Activated T-cell treated with anti-CD3 and anti-CD28 coated beads, Interleukin-2, amount 50 U/mL, for 24 hours (primary cell): ENCODE results near the gene DENND1A.
"Not testable (repeated sequence)": the region's sequence is repeated elsewhere in the genome, so short reads cannot be mapped to it uniquely, and the experiment has no call there.

Experiments used
- DNase-seq: peaks from one replicate; pipeline ENCODE4 v3.0.0-alpha.2; 2020
- H3K27ac Mint-ChIP-seq: 2 replicates; pipeline ENCODE4 v1.8.0; 2020; ENCODE audit warnings: mild to moderate bottlenecking, mixed read lengths
- H3K27me3 Mint-ChIP-seq: 2 replicates; pipeline ENCODE4 v1.8.0; 2020; ENCODE audit warnings: mixed read lengths
- H3K36me3 Mint-ChIP-seq: 2 replicates; pipeline ENCODE4 v1.8.0; 2020; ENCODE audit warnings: low read depth, mixed read lengths
- H3K4me1 Mint-ChIP-seq: 2 replicates; pipeline ENCODE4 v1.8.0; 2020; ENCODE audit warnings: low read depth, mixed read lengths
- H3K4me3 Mint-ChIP-seq: 2 replicates; pipeline ENCODE4 v1.8.0; 2020; ENCODE audit warnings: mild to moderate bottlenecking, moderate library complexity, mixed read lengths
- H3K9me3 Mint-ChIP-seq: 2 replicates; pipeline ENCODE4 v1.8.0; 2020; ENCODE audit warnings: mixed read lengths

DENND1A gene, protein sequence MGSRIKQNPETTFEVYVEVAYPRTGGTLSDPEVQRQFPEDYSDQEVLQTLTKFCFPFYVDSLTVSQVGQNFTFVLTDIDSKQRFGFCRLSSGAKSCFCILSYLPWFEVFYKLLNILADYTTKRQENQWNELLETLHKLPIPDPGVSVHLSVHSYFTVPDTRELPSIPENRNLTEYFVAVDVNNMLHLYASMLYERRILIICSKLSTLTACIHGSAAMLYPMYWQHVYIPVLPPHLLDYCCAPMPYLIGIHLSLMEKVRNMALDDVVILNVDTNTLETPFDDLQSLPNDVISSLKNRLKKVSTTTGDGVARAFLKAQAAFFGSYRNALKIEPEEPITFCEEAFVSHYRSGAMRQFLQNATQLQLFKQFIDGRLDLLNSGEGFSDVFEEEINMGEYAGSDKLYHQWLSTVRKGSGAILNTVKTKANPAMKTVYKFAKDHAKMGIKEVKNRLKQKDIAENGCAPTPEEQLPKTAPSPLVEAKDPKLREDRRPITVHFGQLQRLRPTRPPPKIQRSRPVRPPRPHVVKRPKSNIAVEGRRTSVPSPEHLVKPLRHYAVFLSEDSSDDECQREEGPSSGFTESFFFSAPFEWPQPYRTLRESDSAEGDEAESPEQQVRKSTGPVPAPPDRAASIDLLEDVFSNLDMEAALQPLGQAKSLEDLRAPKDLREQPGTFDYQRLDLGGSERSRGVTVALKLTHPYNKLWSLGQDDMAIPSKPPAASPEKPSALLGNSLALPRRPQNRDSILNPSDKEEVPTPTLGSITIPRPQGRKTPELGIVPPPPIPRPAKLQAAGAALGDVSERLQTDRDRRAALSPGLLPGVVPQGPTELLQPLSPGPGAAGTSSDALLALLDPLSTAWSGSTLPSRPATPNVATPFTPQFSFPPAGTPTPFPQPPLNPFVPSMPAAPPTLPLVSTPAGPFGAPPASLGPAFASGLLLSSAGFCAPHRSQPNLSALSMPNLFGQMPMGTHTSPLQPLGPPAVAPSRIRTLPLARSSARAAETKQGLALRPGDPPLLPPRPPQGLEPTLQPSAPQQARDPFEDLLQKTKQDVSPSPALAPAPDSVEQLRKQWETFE

DNA sequence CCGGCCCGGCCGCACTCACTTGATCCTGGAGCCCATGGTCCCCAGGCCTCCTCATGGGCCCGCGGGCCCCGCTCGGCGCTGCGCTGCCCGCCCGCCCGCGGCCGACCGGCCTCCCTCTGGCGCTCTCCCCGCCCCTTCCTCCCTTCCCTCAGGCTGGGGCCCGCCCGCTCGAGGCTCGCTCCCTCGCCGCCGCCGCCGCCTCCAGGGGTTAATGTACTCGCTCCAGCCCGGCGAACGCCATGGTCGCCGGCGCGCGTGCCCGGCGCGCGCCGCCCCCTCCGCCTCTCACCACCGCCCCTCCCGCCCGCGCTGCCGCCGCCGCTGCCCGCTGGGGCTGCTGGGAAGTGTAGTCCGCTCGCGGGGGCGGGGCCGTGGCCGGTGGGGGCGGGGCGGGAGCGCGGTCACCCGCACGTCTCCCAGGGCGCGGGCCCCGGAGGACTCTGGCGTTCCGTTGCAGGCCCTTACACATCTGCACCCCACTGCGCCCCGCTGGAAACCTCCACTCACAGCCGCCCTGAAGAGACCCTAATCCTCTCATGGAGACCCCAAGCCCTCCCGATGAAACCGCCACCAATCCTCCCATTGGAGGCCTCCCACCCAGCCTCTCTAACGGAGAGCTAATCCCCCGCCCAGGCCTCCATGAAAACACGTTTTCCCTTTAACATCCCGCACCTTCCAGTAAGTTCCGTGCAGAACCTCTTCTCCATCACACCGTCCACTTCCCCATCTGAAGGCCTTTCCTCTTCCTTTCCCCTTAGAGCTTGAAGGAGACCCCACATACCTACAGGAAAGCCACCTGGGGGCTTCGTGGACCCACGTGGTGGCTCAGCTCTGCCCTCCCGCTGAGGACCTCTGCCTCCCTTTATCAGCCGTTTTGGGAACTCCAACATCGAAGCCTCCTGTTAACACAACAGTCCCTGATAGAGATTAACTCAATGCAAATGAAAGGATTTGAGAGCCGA lies at the start of gene DENND1A:
Gene DENND1A (minus strand): TSS at position 257 of the 962 bp plus-strand sequence. CDS start 221 bp downstream, at position 36.
- H3K9me3 Mint-ChIP-seq = no peaks in the 10 kb centered on the region
- peak within 1 kb of the TSS; percentile 89 for H3K27ac Mint-ChIP-seq
- peaks cover 38% of the 10 kb centered on the region for H3K4me1 Mint-ChIP-seq
- peak within 1 kb of the TSS; percentile 84 for H3K4me3 Mint-ChIP-seq
- peak; percentile 93 for DNase-seq
- peaks cover 18% of the 10 kb centered on the region for H3K36me3 Mint-ChIP-seq
- H3K27me3 Mint-ChIP-seq = peaks cover 9% of the 10 kb centered on the region

GRCh38 chr9:123978981-123979380 lies 49.1 kb upstream of the DENND1A start:
- H3K27me3 Mint-ChIP-seq = peaks cover 40% of the 10 kb centered on the region
- H3K27ac Mint-ChIP-seq = no peak overlapping the region
- no peak for DNase-seq
- no peaks in the 10 kb centered on the region for H3K4me1 Mint-ChIP-seq
- H3K4me3 Mint-ChIP-seq = no peak overlapping the region
- no peaks in the 10 kb centered on the region for H3K9me3 Mint-ChIP-seq
- no peaks in the 10 kb centered on the region for H3K36me3 Mint-ChIP-seq

- not testable (repeated sequence) for H3K27ac Mint-ChIP-seq, H3K4me3 Mint-ChIP-seq, H3K4me1 Mint-ChIP-seq, H3K9me3 Mint-ChIP-seq, H3K36me3 Mint-ChIP-seq, DNase-seq
- H3K27me3 Mint-ChIP-seq = peaks cover 33% of the 10 kb centered on the region
These were observed 46.7 kb upstream of the DENND1A start for GRCh38 chr9:123976579-123976978.

- H3K4me1 Mint-ChIP-seq = no peaks in the 10 kb centered on the region
- no peaks in the 10 kb centered on the region for H3K9me3 Mint-ChIP-seq
- H3K27ac Mint-ChIP-seq = no peak overlapping the region
- DNase-seq = no peak
- H3K27me3 Mint-ChIP-seq = peaks cover 27% of the 10 kb centered on the region
- no peak overlapping the region for H3K4me3 Mint-ChIP-seq
- H3K36me3 Mint-ChIP-seq = no peaks in the 10 kb centered on the region
These were observed 45.9 kb upstream of the DENND1A start for GRCh38 chr9:123975871-123976270.

GRCh38 chr9:123974471-123974870 lies 44.5 kb upstream of the DENND1A start:
- H3K36me3 Mint-ChIP-seq = no peaks in the 10 kb centered on the region
- H3K4me1 Mint-ChIP-seq = no peaks in the 10 kb centered on the region
- H3K9me3 Mint-ChIP-seq = no peaks in the 10 kb centered on the region

DNA sequence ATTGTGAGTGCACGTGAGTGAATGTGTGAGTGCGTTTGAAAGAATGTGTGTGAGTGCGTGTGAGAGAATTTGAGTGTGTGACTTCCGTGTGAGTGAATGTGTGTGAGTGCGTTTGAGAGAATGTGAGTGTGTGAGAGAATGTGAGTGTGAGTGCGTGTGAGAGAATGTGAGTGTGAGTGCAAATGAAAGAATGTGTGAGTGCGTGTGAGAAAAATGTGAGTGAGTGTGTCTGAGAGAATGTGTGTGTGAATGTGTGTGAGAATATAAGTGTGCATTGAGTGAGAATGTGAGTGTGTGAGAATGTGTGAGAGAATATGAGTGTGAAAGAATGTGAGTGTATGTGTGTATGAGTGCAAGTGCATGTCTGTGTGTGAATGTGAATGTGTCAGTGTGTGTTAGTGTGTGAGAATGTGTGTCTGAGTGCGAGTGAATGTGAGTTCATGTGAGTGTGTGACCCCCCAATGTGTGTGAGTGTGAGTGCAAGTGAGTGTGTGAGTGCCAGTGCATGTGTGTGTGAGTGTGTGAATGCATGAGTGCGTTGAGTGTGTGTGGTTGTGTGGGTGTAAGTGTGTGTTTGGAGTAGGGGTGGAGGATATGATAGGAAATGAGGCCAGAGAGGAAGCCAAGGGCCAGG lies 43.8 kb upstream of the DENND1A start:
- no peaks in the 10 kb centered on the region for H3K9me3 Mint-ChIP-seq
- peaks cover 18% of the 10 kb centered on the region for H3K27me3 Mint-ChIP-seq
- H3K36me3 Mint-ChIP-seq = no peaks in the 10 kb centered on the region
- H3K4me1 Mint-ChIP-seq = no peaks in the 10 kb centered on the region
- no peak overlapping the region for H3K4me3 Mint-ChIP-seq
- DNase-seq = no peak
- no peak overlapping the region for H3K27ac Mint-ChIP-seq

More at GRCh38 chr9:123974471-123974870, 44.5 kb upstream of the DENND1A start:
- H3K27ac Mint-ChIP-seq = no peak overlapping the region
- no peak overlapping the region for H3K4me3 Mint-ChIP-seq
- H3K27me3 Mint-ChIP-seq = peaks cover 21% of the 10 kb centered on the region
- DNase-seq = no peak

- H3K9me3 Mint-ChIP-seq = no peaks in the 10 kb centered on the region
These were observed 42.7 kb upstream of the DENND1A start for GRCh38 chr9:123972618-123973017.

GRCh38 chr9:123967323-123967722 lies 37.4 kb upstream of the DENND1A start:
- Mint-ChIP-seq H3K27ac (no peak overlapping the region), H3K4me1 (peaks cover 6% of the 10 kb centered on the region), H3K9me3 (no peaks in the 10 kb centered on the region), H3K36me3 (no peaks in the 10 kb centered on the region), H3K27me3 (peaks cover 55% of the 10 kb centered on the region), H3K4me3 (no peak overlapping the region)
- DNase-seq = no peak

More at GRCh38 chr9:123972618-123973017, 42.7 kb upstream of the DENND1A start:
- no peak overlapping the region for H3K27ac Mint-ChIP-seq
- H3K27me3 Mint-ChIP-seq = peaks cover 26% of the 10 kb centered on the region
- no peaks in the 10 kb centered on the region for H3K4me1 Mint-ChIP-seq
- no peak for DNase-seq
- no peak overlapping the region for H3K4me3 Mint-ChIP-seq
- no peaks in the 10 kb centered on the region for H3K36me3 Mint-ChIP-seq

DNA sequence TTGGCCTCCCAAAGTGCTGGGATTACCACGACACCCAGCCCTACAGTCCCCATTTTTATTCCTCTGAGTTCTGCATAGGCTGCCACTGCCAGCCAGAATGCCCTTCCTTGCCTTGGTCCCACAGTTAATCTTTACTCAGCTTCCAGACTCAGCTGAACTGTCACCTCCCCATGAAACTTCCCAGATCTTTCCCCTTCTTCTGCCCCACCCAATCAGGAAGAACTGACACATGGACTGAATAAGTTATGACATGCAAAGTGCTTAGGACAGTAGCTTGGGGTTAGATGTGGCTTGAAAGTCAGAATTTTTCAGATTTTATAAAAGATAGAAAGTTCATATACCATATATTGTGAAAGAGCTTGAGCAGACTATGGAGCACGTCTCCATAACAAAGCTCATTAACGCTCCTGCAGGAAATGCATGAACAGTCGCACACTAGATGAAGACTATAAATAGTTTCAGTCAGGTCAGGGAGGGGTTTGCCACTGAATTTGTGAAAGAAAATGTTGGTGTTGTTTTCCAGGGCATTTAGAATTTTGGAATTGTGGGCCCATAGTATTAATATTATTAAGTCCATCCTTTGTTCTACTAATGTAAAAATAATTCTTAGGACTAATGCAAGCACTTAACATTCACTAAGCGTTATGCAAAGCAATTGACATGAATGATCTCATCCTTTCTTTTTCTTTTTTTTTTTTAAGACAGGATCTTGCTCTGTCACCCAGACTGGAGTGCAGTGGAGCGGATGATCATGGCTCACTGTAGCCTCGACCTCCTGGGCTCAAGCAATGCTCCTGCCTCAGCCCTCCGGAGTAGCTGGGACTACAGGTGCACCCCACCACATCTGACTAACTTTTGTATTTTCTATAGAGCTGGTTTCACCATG lies 36.1 kb upstream of the DENND1A start:
- no peak overlapping the region for H3K27ac Mint-ChIP-seq
- H3K4me1 Mint-ChIP-seq = peaks cover 6% of the 10 kb centered on the region
- peaks cover 66% of the 10 kb centered on the region for H3K27me3 Mint-ChIP-seq
- H3K9me3 Mint-ChIP-seq = no peaks in the 10 kb centered on the region
- H3K4me3 Mint-ChIP-seq = no peak overlapping the region
- H3K36me3 Mint-ChIP-seq = no peaks in the 10 kb centered on the region
- DNase-seq = no peak

DNA sequence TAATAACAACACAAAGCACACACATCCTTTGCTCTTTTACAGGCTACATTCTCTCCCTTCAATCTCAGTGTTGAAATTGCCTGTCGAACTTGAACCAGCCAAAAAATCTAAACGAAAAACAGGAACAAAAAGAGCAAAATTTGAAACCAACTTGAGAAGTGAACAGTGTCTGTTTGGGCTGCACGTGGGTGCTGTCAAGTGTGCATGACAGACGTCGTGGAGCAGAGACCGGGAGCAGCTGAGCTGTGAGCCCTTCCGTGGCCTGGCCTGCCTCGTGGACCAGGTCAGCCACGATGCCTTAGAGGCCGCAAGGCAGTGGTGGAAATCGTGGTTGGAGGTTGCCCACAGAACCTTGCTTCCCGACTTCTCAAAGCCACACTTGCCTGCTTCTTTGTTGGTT lies 34.8 kb upstream of the DENND1A start:
- Mint-ChIP-seq H3K27me3 (peaks cover 75% of the 10 kb centered on the region), H3K4me3 (no peak overlapping the region), H3K9me3 (no peaks in the 10 kb centered on the region), H3K36me3 (no peaks in the 10 kb centered on the region), H3K4me1 (peaks cover 6% of the 10 kb centered on the region), H3K27ac (no peak overlapping the region)
- DNase-seq = no peak

DNA sequence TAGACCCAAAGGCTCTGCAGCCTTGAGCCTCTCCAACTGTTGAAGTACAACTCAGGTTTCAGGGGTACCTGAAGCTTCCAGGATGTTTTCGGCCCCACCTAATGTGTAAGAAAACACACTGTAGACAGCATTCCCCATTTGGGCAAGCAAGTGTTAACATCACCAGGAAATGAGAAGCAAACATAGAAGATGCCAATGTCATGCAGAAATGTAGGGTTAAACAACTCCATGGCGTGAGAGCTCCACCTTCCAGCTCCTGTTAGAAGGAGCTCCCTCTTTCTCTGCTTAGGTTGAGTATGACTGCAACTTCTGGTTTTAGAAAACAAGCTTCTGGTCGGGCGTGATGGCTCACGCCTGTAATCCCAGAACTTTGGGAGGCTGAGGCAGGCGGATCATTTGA lies 31.0 kb upstream of the DENND1A start:
- Mint-ChIP-seq H3K36me3 (no peaks in the 10 kb centered on the region), H3K27ac (no peak overlapping the region), H3K4me3 (no peak overlapping the region), H3K27me3 (peaks cover 58% of the 10 kb centered on the region), H3K9me3 (no peaks in the 10 kb centered on the region), H3K4me1 (peaks cover 9% of the 10 kb centered on the region)
- DNase-seq = no peak

- H3K27ac Mint-ChIP-seq = no peak overlapping the region
- H3K4me1 Mint-ChIP-seq = peaks cover 9% of the 10 kb centered on the region
- H3K4me3 Mint-ChIP-seq = no peak overlapping the region
- H3K9me3 Mint-ChIP-seq = no peaks in the 10 kb centered on the region
- no peaks in the 10 kb centered on the region for H3K36me3 Mint-ChIP-seq
- H3K27me3 Mint-ChIP-seq = peaks cover 52% of the 10 kb centered on the region
- no peak for DNase-seq
These were observed 30.4 kb upstream of the DENND1A start for GRCh38 chr9:123960366-123960765.

DNA sequence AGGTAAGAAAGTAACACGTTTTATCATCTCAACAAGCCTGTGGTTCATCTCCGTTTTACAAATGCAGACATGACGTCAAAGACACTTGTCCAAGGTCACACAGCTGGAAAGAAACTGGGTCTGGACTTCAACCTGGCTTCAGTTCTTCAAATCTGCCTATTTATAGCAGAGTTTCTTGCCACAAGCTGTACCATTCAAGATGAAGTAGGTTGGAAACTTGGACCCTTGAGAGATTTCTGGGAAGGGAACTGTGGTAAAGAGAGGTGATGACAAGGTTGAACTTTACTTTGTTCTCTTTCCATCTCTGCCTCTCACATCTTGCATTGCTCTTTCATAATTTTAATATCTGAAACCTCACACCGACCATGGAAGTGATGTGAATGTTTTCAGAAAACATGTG lies 29.9 kb upstream of the DENND1A start:
- H3K4me1 Mint-ChIP-seq = peaks cover 5% of the 10 kb centered on the region
- H3K9me3 Mint-ChIP-seq = no peaks in the 10 kb centered on the region
- no peak overlapping the region for H3K4me3 Mint-ChIP-seq
- peaks cover 46% of the 10 kb centered on the region for H3K27me3 Mint-ChIP-seq
- H3K27ac Mint-ChIP-seq = no peak overlapping the region
- no peaks in the 10 kb centered on the region for H3K36me3 Mint-ChIP-seq
- DNase-seq = no peak
